Stomach (tissue), 9 donors: ENCODE data around the gene TSPAN14. TPM values are rescaled to one million over a fixed set of nuclear protein-coding genes. Genes with fewer than 3 reads are reported as not detected.
"Not testable (repeated sequence)": the region's sequence is repeated elsewhere in the genome, so short reads cannot be mapped to it uniquely, and the experiment has no call there.

Experiments
- DNase-seq, 2 donors: peaks; one replicate each; pipeline versions ENCODE4 v3.0.0 to v3.0.0-alpha.2; 2013 to 2019
- H3K27ac ChIP-seq, 5 donors: fragments of 200-600 bp in 4 of 5; sonication (generic) in 4 of 5; one replicate each; pipeline ENCODE4 v1.5.1; 2013 to 2019; ENCODE audit warnings: mild to moderate bottlenecking in 1 of 5, moderate library complexity in 1 of 5
- H3K27me3 ChIP-seq, 3 donors: fragments of 200-600 bp; sonication (generic); one replicate each; pipeline ENCODE4 v1.5.1; 2017 to 2019; ENCODE audit warnings: mixed run types in 1 of 3
- H3K36me3 ChIP-seq, 4 donors: fragments of 200-600 bp; sonication (generic); 1 replicate in 3 of 4; 2 replicates in 1 of 4; pipeline ENCODE4 v1.5.1; 2016 to 2019
- H3K4me1 ChIP-seq, 4 donors: fragments of 200-600 bp; sonication (generic); one replicate each; pipeline ENCODE4 v1.5.1; 2016 to 2019
- H3K4me3 ChIP-seq, 4 donors: fragments of 200-600 bp; sonication (generic) in 3 of 4; one replicate each; pipeline ENCODE4 v1.5.1; 2016 to 2019; ENCODE audit warnings: mild to moderate bottlenecking in 1 of 4
- H3K9me3 ChIP-seq, 4 donors: fragments of 200-600 bp; sonication (generic); one replicate each; pipeline ENCODE4 v1.5.1; 2016 to 2019
- EP300 ChIP-seq: sonication (generic); formaldehyde crosslinking; IDR thresholded peaks from one replicate; pipeline ENCODE4 v1.6.1; 2017; ENCODE audit warnings: antibody characterized with exemption
- POLR2A ChIP-seq, 4 donors: fragments of 450-650 bp; IDR thresholded peaks; one replicate each; pipeline ENCODE4 v1.6.1; 2016; ENCODE audit warnings: antibody characterized with exemption in 4 of 4, control low read depth in 2 of 4, mild to moderate bottlenecking in 1 of 4, moderate library complexity in 1 of 4
- POLR2AphosphoS5 ChIP-seq, 3 donors: sonication (generic); formaldehyde crosslinking; IDR thresholded peaks; one replicate each; pipeline ENCODE4 v1.6.1; 2016; ENCODE audit warnings: antibody characterized with exemption in 3 of 3
- WGBS, 5 donors: extraction: QIAGEN DNeasy Blood & Tissue Kit in 3 of 5; methylation state at CpG; one replicate each; pipeline versions ENCODE4 v1.1.5 to v1.1.7; 2013 to 2018; 5-methylcytosine and 5-hydroxymethylcytosine counted together
- intact Hi-C: fragments of 100-400 bp; cut with DNase I; formaldehyde crosslinking; loops from one replicate; pipeline ENCODE4 v1.15.1; 2023; ENCODE audit warnings: low total_unique reads
- polyA plus RNA-seq, 3 donors: library from polyadenylated mRNA; stranded (reverse); fragments of 200-250 nt; gene quantifications; one replicate each; pipeline ENCODE4 v1.2.3, GENCODE V29; 2013
- total RNA-seq, 5 donors: library from RNA; depleted of rRNA; stranded (reverse); fragments of >200 nt; gene quantifications; one replicate each; pipeline versions ENCODE4 v1.1.0 to v1.2.3, GENCODE V29; 2014 to 2016
- TF ChIP-seq, protein P1 (sequence below), 7 experiments: fragments of 450-650 bp in 4 of 7; fragments of 200-600 bp in 3 of 7; sonication (generic) in 3 of 7; IDR thresholded peaks; one replicate each; pipeline ENCODE4 v1.5.1; 2016 to 2019; ENCODE audit warnings: antibody characterized with exemption in 7 of 7, control low read depth in 2 of 7, mild to moderate bottlenecking in 1 of 7
- donor health status: healthy with polysubstance abuse.
- donor health status: Bipolar disorder and iron deficiency.
- donor health status: healthy.

The TSPAN14 gene
- total and polyA plus RNA-seq, 8 donors = 7.0 to 82.6 (median 30.5) TPM

DNA sequence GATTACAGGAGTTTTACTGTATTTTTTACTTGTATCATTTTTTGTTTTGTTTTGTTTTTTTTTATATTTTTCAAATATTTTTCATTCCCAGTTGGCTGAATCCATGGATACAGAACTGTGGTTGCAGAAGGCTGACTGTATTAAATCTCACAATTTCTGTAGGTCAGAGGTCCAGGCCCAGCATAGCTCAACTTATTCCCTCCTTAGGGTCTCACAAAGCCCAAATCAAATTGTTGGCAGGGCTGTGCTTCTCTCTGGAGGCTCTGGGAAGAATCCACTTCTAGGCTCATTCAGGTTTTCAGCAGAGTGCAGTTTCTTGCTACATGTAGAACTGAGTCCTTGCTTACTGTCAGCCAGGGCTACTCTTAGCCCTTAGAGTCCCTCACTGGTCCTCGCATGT lies 22.6 kb downstream of the TSPAN14 start:
- Histone ChIP-seq H3K27ac (no peak overlapping the region), H3K9me3 (peaks cover 0 to 12% (median 6%) of the 10 kb centered on the region in 4 donors), H3K27me3 (no peaks in the 10 kb centered on the region), H3K4me3 (no peak overlapping the region), H3K36me3 (peaks cover 0 to 19% (median 12%) of the 10 kb centered on the region in 4 donors), H3K4me1 (peaks cover 15 to 46% (median 35%) of the 10 kb centered on the region in 4 donors)
- 94 to 100% (median 97%) methylated on average over 1 of the region's 1 CpG for WGBS, 5 donors
- DNase-seq = no peak
- TF ChIP-seq, protein P1, sequence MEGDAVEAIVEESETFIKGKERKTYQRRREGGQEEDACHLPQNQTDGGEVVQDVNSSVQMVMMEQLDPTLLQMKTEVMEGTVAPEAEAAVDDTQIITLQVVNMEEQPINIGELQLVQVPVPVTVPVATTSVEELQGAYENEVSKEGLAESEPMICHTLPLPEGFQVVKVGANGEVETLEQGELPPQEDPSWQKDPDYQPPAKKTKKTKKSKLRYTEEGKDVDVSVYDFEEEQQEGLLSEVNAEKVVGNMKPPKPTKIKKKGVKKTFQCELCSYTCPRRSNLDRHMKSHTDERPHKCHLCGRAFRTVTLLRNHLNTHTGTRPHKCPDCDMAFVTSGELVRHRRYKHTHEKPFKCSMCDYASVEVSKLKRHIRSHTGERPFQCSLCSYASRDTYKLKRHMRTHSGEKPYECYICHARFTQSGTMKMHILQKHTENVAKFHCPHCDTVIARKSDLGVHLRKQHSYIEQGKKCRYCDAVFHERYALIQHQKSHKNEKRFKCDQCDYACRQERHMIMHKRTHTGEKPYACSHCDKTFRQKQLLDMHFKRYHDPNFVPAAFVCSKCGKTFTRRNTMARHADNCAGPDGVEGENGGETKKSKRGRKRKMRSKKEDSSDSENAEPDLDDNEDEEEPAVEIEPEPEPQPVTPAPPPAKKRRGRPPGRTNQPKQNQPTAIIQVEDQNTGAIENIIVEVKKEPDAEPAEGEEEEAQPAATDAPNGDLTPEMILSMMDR (IDR thresholded peaks at IDR 0.05) = no peak
- TF ChIP-seq POLR2AphosphoS5 (IDR thresholded peaks at IDR 0.05) (no peak), EP300 (no peak)
- intact Hi-C loops = no loop called here

DNA sequence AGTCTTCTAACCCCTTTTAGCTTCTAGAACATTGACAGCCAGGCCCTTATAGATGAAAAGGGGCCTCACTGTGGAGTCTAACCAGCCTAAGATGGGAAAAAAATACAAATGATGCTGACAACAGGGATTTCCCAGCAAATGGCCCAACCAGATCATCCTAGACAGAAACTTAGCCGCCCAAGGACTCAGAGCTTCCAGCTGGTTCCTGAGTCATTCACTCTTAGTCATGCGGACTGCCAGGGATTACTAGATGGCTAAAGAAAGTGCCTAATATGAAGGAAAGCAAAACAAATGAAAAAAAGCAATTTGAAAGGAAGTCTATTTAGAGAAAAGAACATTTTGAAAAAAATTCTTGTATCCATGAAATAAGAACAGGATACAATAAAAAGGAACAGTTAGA lies 23.7 kb downstream of the TSPAN14 start:
- Histone ChIP-seq H3K36me3 (peaks cover 0 to 22% (median 11%) of the 10 kb centered on the region in 4 donors), H3K9me3 (peaks cover 0 to 12% (median 6%) of the 10 kb centered on the region in 4 donors), H3K4me3 (no peak overlapping the region), H3K27me3 (no peaks in the 10 kb centered on the region), H3K27ac (no peak overlapping the region), H3K4me1 (peaks cover 13 to 36% (median 24%) of the 10 kb centered on the region in 4 donors)
- 73 to 92% (median 74%) methylated on average over 2 of the region's 2 CpGs for WGBS, 5 donors
- no peak for DNase-seq
- intact Hi-C loops = no loop called here
- TF ChIP-seq, protein P1 (IDR thresholded peaks at IDR 0.05) = no peak
- TF ChIP-seq POLR2A (IDR thresholded peaks at IDR 0.05) (no peak), EP300 (no peak), POLR2AphosphoS5 (IDR thresholded peaks at IDR 0.05) (no peak)

DNA sequence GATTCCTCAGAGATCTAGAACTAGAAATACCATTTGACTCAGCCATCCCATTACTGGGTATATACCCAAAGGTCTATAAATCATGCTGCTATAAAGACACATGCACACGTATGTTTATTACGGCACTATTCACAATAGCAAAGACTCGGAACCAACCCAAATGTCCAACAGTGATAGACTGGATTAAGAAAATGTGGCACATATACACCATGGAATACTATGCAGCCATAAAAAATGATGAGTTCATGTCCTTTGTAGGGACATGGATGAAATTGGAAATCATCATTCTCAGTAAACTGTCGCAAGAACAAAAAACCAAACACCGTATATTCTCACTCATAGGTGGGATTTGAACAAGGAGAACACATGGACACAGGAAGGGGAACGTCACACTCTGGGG lies 26.3 kb downstream of the TSPAN14 start:
- intact Hi-C loops, H3K27ac ChIP-seq, H3K4me3 ChIP-seq, DNase-seq, H3K27me3 ChIP-seq: not testable (repeated sequence)
- peaks cover 5 to 36% (median 20%) of the 10 kb centered on the region in 4 donors for H3K4me1 ChIP-seq
- WGBS, 5 donors = 88 to 95% (median 92%) methylated on average over 6 of the region's 6 CpGs
- peaks cover 0 to 20% (median 6%) of the 10 kb centered on the region in 4 donors for H3K36me3 ChIP-seq
- H3K9me3 ChIP-seq = peaks cover 0 to 12% (median 6%) of the 10 kb centered on the region in 4 donors

DNA sequence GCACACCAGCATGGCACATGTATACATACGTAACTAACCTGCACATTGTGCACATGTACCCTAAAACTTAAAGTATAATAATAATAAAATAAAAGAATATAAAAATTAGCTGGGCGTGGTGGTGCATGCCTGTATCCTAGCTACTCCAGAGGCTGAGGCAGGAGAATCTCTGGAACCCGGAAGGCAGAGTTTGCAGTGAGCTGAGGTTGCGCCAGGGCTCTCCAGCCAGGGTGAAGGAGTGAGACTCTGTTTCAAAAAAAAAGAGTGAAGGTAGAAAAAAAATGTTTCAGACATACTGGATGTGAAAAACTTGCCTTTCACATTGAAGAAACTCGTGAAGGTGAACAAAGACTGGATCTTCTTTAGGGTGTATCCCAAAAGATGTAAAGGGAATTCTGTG lies 26.7 kb downstream of the TSPAN14 start:
- H3K9me3 ChIP-seq = peaks cover 0 to 12% (median 6%) of the 10 kb centered on the region in 4 donors
- intact Hi-C loops = no loop called here
- H3K27me3 ChIP-seq = no peaks in the 10 kb centered on the region
- no peak for TF ChIP-seq EP300
- TF ChIP-seq, protein P1 (IDR thresholded peaks at IDR 0.05) = no peak
- no peak for TF ChIP-seq POLR2A (IDR thresholded peaks at IDR 0.05)
- TF ChIP-seq POLR2AphosphoS5 (IDR thresholded peaks at IDR 0.05) = no peak
- peaks cover 0 to 20% (median 6%) of the 10 kb centered on the region in 4 donors for H3K36me3 ChIP-seq
- peaks cover 6 to 40% (median 20%) of the 10 kb centered on the region in 4 donors for H3K4me1 ChIP-seq
- 92 to 94% (median 94%) methylated on average over 5 of the region's 5 CpGs for WGBS, 5 donors
- DNase-seq = no peak
- no peak overlapping the region for H3K4me3 ChIP-seq
- H3K27ac ChIP-seq = no peak overlapping the region

DNA sequence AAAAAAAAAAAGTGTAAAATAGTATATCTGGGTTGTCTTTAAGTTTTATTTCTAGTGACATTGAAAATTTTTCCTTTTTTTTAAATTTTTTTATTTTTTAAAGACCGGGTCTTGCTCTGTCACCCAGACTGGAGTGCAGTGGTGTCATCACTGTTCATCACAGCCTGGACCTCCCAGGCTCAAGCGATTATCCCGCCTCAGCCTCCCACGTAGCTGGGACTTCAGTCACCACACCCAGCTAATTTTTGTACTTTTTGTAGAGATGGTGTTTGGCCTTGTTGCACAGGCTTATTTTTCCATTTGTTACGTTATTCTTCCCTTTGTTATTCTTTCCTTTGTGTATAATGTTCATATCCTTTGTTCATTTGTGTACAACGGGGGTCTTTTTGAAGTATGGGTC lies 30.1 kb downstream of the TSPAN14 start:
- Histone ChIP-seq H3K36me3 (peaks cover 0 to 10% (median 4%) of the 10 kb centered on the region in 4 donors), H3K27me3 (no peaks in the 10 kb centered on the region), H3K27ac (no peak overlapping the region), H3K4me3 (no peak overlapping the region), H3K4me1 (peaks cover 32 to 66% (median 43%) of the 10 kb centered on the region in 4 donors), H3K9me3 (no peaks in the 10 kb centered on the region)
- 69 to 82% (median 75%) methylated on average over 6 of the region's 6 CpGs for WGBS, 5 donors
- TF ChIP-seq EP300 (no peak), POLR2AphosphoS5 (IDR thresholded peaks at IDR 0.05) (no peak), POLR2A (IDR thresholded peaks at IDR 0.05) (no peak)
- TF ChIP-seq, protein P1 (IDR thresholded peaks at IDR 0.05) = no peak
- peak in 1 of 2 donors; percentile 18 for DNase-seq
- intact Hi-C loops = no loop called here
